ENCODE results near the gene SIM2. TPM values are rescaled to one million over a fixed set of nuclear protein-coding genes. Genes with fewer than 3 reads are reported as not detected.

Gene SIM2
- polyA plus RNA-seq, 3 donors from 2014 or later = not detected

DNA sequence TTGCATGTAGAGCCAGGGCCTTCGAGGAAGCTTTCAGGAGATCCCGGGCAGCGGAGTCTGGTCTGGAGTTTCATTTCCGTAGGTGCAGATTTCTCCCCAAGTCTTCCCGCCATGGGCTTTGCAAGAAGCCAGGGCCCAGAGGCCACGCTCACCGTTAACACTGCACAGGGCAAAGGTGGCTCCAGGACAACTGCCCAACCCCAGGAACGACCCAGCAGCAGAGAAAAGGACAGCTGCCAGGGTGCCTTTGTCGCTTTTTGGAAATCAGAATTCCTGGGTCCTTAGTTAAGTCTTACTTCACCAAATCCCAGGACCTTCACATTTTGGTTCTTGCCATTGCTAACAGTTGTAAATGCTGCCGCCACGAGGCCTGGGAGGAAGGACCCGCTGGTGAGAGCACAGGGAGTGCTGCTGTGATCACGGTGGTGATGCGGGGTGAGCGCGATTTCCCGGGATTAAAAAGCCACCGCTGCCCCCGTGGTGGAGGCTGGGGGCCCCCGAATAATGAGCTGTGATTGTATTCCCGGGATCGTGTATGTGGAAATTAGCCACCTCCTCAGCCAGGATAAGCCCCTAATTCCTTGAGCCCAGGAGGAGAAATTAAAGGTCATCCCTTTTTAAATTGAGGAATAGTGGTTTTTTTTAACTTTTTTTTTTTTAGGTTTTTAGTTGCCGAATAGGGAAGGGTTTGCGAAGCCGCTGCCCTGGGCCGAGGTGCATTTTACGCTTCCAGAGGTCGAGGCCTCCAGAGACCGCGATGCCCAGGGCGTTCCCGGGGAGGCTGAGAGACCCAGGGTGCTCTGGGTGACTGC is 8.2 kb downstream of the SIM2 start:
- H3K36me3 Mint-ChIP-seq = peaks cover 0 to 7% (median 0%) of the 10 kb centered on the region in 3 donors
- no peaks in the 10 kb centered on the region for H3K9me3 Mint-ChIP-seq
- DNase-seq = no peak
- H3K4me1 Mint-ChIP-seq = peaks cover 15 to 18% of the 10 kb centered on the region in 2 donors
- peak overlapping the region in 1 of 5 donors; percentile 74 for H3K4me3 Mint-ChIP-seq
- no peak overlapping the region for H3K27ac Mint-ChIP-seq
- H3K27me3 Mint-ChIP-seq (ENCODE audit: low read depth in 3 of 3) = peaks cover 24 to 43% (median 33%) of the 10 kb centered on the region in 3 donors

DNA sequence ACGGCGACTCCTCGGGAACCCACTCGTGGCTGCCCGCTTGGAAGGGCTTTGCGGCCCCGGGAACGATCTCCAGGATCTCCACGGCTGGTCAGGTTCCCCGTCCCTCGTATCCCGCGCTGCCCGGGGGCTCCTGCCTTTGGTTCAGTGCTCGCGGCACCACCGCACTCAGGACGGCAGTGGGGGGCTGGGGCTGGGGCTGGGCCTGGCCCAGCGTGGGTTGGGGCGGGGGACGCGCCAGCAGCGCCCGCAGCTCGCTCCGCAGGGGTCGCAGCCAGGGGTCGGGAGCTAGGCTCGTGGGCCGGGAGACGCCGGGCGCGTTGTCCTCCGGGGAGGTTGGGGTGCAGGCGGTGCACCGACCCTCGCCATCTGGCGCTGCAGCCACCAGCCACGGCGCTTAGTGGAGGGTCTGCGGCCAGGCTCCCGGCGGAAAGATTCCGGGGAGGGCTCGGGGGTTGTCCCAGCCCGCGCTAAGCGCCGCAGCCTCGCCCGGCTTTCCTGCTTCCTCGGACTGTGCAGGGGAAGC is 8.9 kb downstream of the SIM2 start:
- Mint-ChIP-seq H3K4me1 (peaks cover 15 to 18% of the 10 kb centered on the region in 2 donors), H3K4me3 (no peak overlapping the region), H3K9me3 (no peaks in the 10 kb centered on the region), H3K27ac (no peak overlapping the region), H3K27me3 (ENCODE audit: low read depth in 3 of 3) (peaks cover 18 to 38% (median 38%) of the 10 kb centered on the region in 3 donors), H3K36me3 (peaks cover 0 to 7% (median 0%) of the 10 kb centered on the region in 3 donors)
- DNase-seq = no peak

DNA sequence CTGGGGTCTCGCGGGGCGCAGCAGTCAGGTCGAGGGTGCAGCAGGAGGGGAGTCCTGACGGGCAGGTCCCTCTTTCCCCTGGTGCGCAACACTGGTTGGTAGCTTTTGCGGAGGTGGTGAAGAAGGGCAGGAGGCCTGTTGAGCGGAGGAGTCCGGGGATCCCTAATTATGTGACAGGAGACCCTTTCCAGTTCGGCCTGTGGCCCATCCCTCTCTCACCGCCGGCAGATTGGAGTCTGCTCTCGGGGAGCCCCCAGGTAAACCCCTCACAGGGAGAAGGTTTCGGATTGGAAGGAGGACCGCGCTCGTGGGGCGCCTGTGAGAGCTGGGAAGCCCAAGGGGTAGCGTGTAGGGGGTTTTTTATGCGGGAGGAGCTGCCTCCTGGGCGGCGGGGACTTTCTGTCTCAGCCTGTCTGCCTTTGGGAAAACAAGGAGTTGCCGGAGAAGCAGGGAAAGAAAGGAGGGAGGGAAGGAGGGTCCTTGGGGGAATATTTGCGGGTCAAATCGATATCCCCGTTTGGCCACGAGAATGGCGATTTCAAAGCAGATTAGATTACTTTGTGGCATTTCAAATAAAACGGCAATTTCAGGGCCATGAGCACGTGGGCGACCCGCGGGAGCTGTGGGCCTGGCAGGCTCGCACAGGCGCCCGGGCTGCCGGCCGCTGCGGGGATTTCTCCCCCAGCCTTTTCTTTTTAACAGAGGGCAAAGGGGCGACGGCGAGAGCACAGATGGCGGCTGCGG is 9.5 kb downstream of the SIM2 start:
- Mint-ChIP-seq H3K4me1 (peaks cover 15 to 18% of the 10 kb centered on the region in 2 donors), H3K27ac (no peak overlapping the region), H3K9me3 (no peaks in the 10 kb centered on the region), H3K27me3 (ENCODE audit: low read depth in 3 of 3) (peaks cover 18 to 38% (median 35%) of the 10 kb centered on the region in 3 donors), H3K4me3 (no peak overlapping the region), H3K36me3 (peaks cover 0 to 7% (median 0%) of the 10 kb centered on the region in 3 donors)
- DNase-seq = no peak

DNA sequence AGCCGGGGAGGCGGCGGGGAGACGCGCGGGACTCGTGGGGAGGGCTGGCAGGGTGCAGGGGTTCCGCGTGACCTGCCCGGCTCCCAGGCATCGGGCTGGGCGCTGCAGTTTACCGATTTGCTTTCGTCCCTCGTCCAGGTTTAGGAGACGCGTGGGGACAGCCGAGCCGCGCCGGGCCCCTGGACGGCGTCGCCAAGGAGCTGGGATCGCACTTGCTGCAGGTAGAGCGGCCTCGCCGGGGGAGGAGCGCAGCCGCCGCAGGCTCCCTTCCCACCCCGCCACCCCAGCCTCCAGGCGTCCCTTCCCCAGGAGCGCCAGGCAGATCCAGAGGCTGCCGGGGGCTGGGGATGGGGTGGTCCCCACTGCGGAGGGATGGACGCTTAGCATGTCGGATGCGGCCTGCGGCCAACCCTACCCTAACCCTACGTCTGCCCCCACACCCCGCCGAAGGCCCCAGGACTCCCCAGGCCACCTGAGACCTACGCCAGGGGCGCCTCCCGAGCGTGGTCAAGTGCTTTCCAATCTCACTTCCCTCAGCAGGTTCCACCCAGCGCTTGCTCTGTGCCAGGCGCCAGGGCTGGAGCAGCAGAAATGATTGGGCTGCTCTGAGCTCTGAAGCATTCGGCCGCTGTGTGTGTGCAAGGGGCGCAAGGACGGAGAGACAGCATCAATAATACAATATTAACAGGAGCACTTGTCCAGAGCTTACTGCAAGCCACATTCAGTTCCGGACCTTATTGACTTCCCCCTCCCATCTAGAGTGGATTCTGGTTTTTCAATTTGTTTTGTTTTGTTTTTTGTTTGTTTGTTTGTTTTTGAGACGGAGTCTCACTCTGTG is 10.3 kb downstream of the SIM2 start:
- Mint-ChIP-seq H3K36me3 (peaks cover 0 to 7% (median 0%) of the 10 kb centered on the region in 3 donors), H3K27ac (no peak overlapping the region), H3K9me3 (no peaks in the 10 kb centered on the region), H3K27me3 (ENCODE audit: low read depth in 3 of 3) (peaks cover 16 to 37% (median 32%) of the 10 kb centered on the region in 3 donors), H3K4me3 (no peak overlapping the region), H3K4me1 (peaks cover 15 to 18% of the 10 kb centered on the region in 2 donors)
- no peak for DNase-seq

DNA sequence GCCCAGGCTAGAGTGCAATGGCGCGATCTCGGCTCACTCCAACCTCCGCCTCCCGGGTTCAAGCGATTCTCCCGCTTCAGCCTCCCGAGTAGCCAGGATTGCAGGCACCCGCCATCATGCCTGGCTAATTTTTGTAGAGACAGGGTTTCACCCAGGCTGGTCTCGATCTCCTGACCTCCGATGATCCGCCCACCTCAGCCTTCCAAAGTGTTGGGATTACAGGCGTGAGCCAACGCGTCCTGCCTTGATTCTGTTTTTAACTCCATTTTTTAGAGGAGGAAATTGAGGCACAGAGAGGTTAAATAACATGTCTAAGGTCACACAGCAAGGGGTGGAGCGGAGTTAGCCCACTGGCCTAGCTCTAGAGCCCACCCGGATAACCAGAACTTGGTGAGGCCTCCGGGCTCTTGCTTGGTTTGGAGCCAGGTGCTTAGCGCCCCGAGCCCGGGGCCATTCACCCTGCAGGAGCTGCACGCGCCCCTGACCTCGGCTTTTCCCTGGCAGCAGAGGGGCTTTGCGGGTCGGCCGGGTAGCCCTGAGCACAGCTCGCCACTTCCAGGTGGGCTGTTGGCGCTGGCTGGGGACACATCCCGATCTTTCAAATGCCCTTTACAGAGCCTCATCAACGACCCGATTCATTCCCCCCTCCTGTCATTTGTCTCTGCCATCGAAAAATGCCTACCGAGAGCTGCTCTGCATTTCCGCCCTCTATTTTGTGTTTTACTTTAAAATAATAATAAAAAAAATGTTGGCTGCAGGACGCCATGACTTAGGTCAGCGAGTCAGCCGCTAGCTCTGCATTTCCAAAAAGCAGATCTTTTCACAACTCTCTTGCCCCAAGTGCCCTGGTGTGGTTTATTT is 11.2 kb downstream of the SIM2 start:
- H3K36me3 Mint-ChIP-seq = peaks cover 0 to 7% (median 0%) of the 10 kb centered on the region in 3 donors
- peak overlapping the region in 1 of 5 donors; percentile 48 for H3K4me3 Mint-ChIP-seq
- peaks cover 18 to 40% (median 30%) of the 10 kb centered on the region in 3 donors for H3K27me3 Mint-ChIP-seq (ENCODE audit: low read depth in 3 of 3)
- DNase-seq = no peak
- no peaks in the 10 kb centered on the region for H3K9me3 Mint-ChIP-seq
- peaks cover 15 to 18% of the 10 kb centered on the region in 2 donors for H3K4me1 Mint-ChIP-seq
- no peak overlapping the region for H3K27ac Mint-ChIP-seq

DNA sequence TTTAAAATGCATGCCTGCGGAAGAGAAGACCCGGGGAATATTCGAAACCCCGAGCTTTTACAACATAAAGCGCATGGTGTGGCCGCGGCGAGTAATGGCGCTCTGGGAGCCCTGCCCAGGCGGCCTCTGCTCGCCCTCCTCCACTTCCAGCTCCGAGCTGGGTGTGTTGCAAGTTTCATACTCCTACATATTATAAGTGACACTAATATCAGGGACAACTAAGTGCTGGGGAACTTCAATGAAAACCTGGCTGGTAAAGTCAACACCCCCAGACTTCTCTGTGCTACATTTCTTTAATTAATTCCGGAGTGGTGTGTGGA is 11.8 kb downstream of the SIM2 start:
- Mint-ChIP-seq H3K36me3 (peaks cover 0 to 7% (median 0%) of the 10 kb centered on the region in 3 donors), H3K27ac (no peak overlapping the region), H3K4me3 (peak overlapping the region in 1 of 5 donors; percentile 48), H3K4me1 (peaks cover 14 to 15% of the 10 kb centered on the region in 2 donors), H3K27me3 (ENCODE audit: low read depth in 3 of 3) (peaks cover 15 to 40% (median 30%) of the 10 kb centered on the region in 3 donors), H3K9me3 (no peaks in the 10 kb centered on the region)
- no peak for DNase-seq

DNA sequence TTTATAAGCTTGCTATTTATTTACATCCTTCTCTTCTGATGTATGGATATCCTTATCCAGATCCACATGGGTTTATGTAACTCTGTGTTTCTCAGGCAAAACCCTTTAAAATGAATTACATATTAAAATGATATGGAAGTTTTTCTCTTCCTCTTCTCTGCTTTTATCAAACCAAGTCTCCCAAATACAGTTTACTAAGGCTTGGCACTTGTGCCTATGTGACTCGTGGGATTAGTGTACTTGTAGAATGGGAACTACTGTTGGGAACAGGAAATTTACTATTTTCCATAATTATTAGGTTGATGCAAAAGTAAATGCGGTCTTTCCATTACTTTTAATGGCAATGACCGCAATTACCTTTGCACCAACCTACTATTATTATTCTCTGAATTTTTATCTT is 14.8 kb downstream of the SIM2 start:
- H3K4me1 Mint-ChIP-seq = peaks cover 0 to 3% of the 10 kb centered on the region in 2 donors
- H3K27me3 Mint-ChIP-seq (ENCODE audit: low read depth in 3 of 3) = peaks cover 10 to 27% (median 25%) of the 10 kb centered on the region in 3 donors
- H3K9me3 Mint-ChIP-seq = no peaks in the 10 kb centered on the region
- H3K4me3 Mint-ChIP-seq = no peak overlapping the region
- H3K36me3 Mint-ChIP-seq = no peaks in the 10 kb centered on the region
- DNase-seq = no peak
- H3K27ac Mint-ChIP-seq = no peak overlapping the region

DNA sequence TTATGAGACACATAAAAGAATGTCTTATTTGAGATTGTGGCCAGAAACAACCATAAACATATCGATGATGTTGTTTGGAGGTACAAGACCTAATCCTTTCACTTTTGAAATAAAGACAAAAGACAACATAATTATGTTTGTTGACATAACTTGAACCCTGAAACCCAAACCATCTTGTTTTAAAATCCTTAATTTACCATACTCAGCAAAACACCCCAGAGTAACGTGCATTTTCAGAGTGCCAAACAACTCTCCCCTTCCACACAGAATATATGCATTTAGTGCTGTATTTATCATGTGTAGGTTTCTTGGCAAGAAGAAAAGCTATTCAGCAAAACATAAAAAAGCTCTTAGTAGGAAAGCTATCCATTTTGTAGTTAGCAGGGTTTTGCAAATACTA is 17.5 kb downstream of the SIM2 start:
- Mint-ChIP-seq H3K4me1 (no peaks in the 10 kb centered on the region), H3K4me3 (no peak overlapping the region), H3K9me3 (no peaks in the 10 kb centered on the region), H3K27me3 (ENCODE audit: low read depth in 3 of 3) (peaks cover 4 to 21% (median 19%) of the 10 kb centered on the region in 3 donors), H3K27ac (no peak overlapping the region), H3K36me3 (no peaks in the 10 kb centered on the region)
- DNase-seq = no peak

DNA sequence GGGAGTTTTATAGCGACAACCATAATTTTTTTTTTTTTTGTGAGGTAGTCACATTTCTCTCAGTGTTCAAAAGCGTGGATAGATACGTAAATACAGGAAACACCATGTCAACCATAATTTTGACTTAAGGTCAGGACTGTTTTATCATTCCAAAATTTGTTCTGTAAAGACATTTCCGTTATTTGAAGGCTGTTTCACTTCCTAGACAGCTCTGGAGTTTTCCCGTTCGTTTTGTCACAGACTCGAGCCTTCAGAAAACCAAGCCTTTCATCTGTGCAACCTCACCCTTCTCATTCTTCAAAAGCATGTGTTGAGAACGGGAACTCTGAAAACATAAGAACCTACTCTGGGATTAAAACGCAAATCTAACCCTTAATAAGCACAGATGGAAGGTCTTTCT is 17.9 kb downstream of the SIM2 start:
- no peaks in the 10 kb centered on the region for H3K9me3 Mint-ChIP-seq
- no peaks in the 10 kb centered on the region for H3K4me1 Mint-ChIP-seq
- no peaks in the 10 kb centered on the region for H3K36me3 Mint-ChIP-seq
- no peak overlapping the region for H3K27ac Mint-ChIP-seq
- H3K4me3 Mint-ChIP-seq = no peak overlapping the region
- H3K27me3 Mint-ChIP-seq (ENCODE audit: low read depth in 3 of 3) = peaks cover 4 to 21% (median 18%) of the 10 kb centered on the region in 3 donors
- DNase-seq = no peak

DNA sequence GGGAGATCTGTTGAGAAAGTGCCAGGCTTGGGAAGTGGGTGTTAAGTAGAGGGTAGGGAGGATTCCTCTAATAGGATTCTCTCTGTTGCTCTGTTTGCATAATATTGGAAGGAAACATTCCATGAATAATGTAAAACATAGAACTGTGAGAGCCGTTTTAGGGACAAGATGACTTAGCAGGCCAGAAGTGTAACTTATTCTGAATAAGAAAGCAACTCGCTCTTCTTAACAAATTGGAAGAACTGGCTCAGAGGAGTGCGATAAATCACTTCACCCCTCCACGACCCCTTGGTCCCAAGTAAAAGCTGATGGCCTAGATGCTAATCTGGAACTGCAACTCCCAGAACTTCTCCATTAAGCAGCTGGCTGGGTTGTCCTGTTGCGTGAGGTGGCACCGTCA is 19.1 kb downstream of the SIM2 start:
- Mint-ChIP-seq H3K27ac (no peak overlapping the region), H3K27me3 (ENCODE audit: low read depth in 3 of 3) (peaks cover 6 to 25% (median 13%) of the 10 kb centered on the region in 3 donors), H3K9me3 (no peaks in the 10 kb centered on the region), H3K4me1 (no peaks in the 10 kb centered on the region), H3K4me3 (no peak overlapping the region), H3K36me3 (no peaks in the 10 kb centered on the region)
- no peak for DNase-seq

DNA sequence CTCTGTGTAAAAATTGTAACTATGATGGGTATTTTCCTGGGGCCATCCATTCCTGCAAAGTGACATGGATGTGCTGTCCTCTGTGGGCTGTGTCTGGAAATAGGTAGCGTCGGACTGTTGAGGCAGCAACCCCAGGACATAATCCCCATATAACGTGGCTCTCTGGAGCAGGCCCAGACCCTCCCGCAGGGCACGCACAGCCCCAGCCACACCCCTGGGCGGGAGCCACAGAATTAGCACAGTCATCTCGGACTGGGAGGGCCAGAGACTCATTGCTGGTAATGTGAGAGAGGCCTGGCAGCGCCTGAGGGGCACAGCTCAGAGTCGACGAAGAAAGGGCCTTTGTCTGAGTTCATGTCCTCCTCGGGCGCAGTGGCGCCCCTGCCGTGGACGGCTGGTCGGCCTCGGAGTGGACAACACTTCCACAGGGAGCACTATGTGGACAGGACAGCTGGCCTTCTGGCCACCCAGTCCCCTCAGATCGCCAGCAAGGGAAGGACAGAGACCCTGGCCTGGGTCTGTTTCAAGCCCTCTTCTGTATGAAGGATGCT is 20.1 kb downstream of the SIM2 start:
- Mint-ChIP-seq H3K27ac (no peak overlapping the region), H3K4me1 (no peaks in the 10 kb centered on the region), H3K4me3 (no peak overlapping the region), H3K27me3 (ENCODE audit: low read depth in 3 of 3) (peaks cover 8 to 23% (median 12%) of the 10 kb centered on the region in 3 donors), H3K9me3 (no peaks in the 10 kb centered on the region), H3K36me3 (no peaks in the 10 kb centered on the region)
- DNase-seq = no peak

DNA sequence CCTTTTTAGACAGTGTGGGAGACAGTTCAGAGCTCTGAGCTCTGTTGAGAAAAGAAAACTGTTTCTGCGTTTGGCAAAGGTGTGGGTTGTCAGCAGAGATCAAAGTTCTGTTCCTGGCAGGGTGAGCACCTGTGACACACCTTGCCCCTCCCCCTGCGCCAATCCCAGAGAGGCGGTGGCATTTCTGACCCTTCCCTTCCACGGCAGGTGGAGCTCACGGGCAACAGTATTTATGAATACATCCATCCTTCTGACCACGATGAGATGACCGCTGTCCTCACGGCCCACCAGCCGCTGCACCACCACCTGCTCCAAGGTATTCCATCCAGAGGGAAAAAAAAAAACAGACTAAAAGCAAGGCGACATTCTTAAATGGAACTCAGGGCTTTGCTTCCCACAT is 20.7 kb downstream of the SIM2 start:
- no peaks in the 10 kb centered on the region for H3K9me3 Mint-ChIP-seq
- no peaks in the 10 kb centered on the region for H3K4me1 Mint-ChIP-seq
- H3K27ac Mint-ChIP-seq = no peak overlapping the region
- no peak for DNase-seq
- peaks cover 8 to 23% (median 9%) of the 10 kb centered on the region in 3 donors for H3K27me3 Mint-ChIP-seq (ENCODE audit: low read depth in 3 of 3)
- H3K36me3 Mint-ChIP-seq = no peaks in the 10 kb centered on the region
- no peak overlapping the region for H3K4me3 Mint-ChIP-seq

Data from immature natural killer cell (primary cell).